Lung (tissue), 12 donors: Measurements from ENCODE around the gene PCDHGB3. TPM values are rescaled to one million over a fixed set of nuclear protein-coding genes. Genes with fewer than 3 reads are reported as not detected.
A peak's percentile ranks its signal among the peaks of the same experiment; 100 is the strongest.
"Not testable (repeated sequence)": the region's sequence is repeated elsewhere in the genome, so short reads cannot be mapped to it uniquely, and the experiment has no call there.

ENCODE experiments used
- ATAC-seq: fragments of 200-7000 bp; cut with Tn5 transposase; one replicate; pipeline ENCODE4 v1.9.1; 2020; ENCODE audit warnings: moderate number of reproducible peaks; ENCODE audit not compliant: insufficient read depth, low FRiP score
- DNase-seq, 3 donors: peaks; one replicate each; pipeline ENCODE4 v3.0.0-alpha.2; 2013 to 2017
- H3K27ac ChIP-seq, 2 donors: one replicate each; pipeline ENCODE4 v1.5.1; 2013; ENCODE audit warnings: mild to moderate bottlenecking in 2 of 2, moderate library complexity in 2 of 2, control low read depth in 1 of 2, inconsistent platforms in 1 of 2, low read depth in 1 of 2, low read length in 1 of 2
- H3K27me3 ChIP-seq, 3 donors: one replicate each; pipeline ENCODE4 v1.5.1; 2013; ENCODE audit warnings: low read length in 2 of 3; ENCODE audit not compliant: control insufficient read depth in 3 of 3, insufficient read depth in 3 of 3
- H3K36me3 ChIP-seq, 4 donors: one replicate each; pipeline ENCODE4 v1.5.1; 2013; ENCODE audit warnings: low read length in 4 of 4, mild to moderate bottlenecking in 1 of 4, moderate library complexity in 1 of 4; ENCODE audit not compliant: control insufficient read depth in 4 of 4, insufficient read depth in 4 of 4
- H3K4me1 ChIP-seq, 5 donors: one replicate each; pipeline ENCODE4 v1.5.1; 2013; ENCODE audit warnings: low read length in 5 of 5, mild to moderate bottlenecking in 2 of 5, moderate library complexity in 1 of 5; ENCODE audit not compliant: control insufficient read depth in 5 of 5, insufficient read depth in 5 of 5
- H3K4me3 ChIP-seq: one replicate; pipeline ENCODE4 v1.5.1; 2013; ENCODE audit warnings: mild to moderate bottlenecking, control low read depth, moderate library complexity
- H3K9ac ChIP-seq, 2 donors: one replicate each; pipeline ENCODE4 v1.5.1; 2013; ENCODE audit warnings: low read length in 2 of 2, control low read depth in 1 of 2; ENCODE audit not compliant: insufficient read depth in 1 of 2
- H3K9me3 ChIP-seq, 4 donors: one replicate each; pipeline ENCODE4 v1.5.1; 2013; ENCODE audit warnings: low read length in 3 of 4, mild to moderate bottlenecking in 1 of 4, moderate library complexity in 1 of 4; ENCODE audit not compliant: control insufficient read depth in 4 of 4, insufficient read depth in 3 of 4
- CTCF ChIP-seq: IDR thresholded peaks from 2 replicates; pipeline ENCODE4 v1.5.1; 2012; ENCODE audit warnings: mild to moderate bottlenecking; ENCODE audit errors: control extremely low read depth, extremely low read depth
- WGBS, 2 donors: extraction: QIAGEN DNeasy Blood & Tissue Kit; methylation state at CpG; one replicate each; pipeline ENCODE4 v1.1.7; 2013; 5-methylcytosine and 5-hydroxymethylcytosine counted together
- polyA plus RNA-seq, 2 donors: library from polyadenylated mRNA; stranded (reverse); fragments of 200-250 nt; gene quantifications; one replicate each; pipeline ENCODE4 v1.2.1, GENCODE V29; 2013
- total RNA-seq, 2 donors: library from RNA; depleted of rRNA in 1 of 2; stranded (reverse); fragments of >200 nt in 1 of 2; gene quantifications; one replicate each; pipeline ENCODE4 v1.2.1, GENCODE V29; 2014 to 2021
- donor health status: control.
- donor health status: control.
- donor health status: Bipolar disorder and iron deficiency.
- donor health status: healthy.
- donor health status: DM: yes; HTN: yes; CAD: no.

PCDHGB3 gene
- total and polyA plus RNA-seq, 4 donors, result 0.18 to 7.9 (median 1.7) TPM

GRCh38 chr5:141393267-141393666 is 23.2 kb downstream of the PCDHGB3 start:
- no peak overlapping the region for H3K4me3 ChIP-seq
- WGBS, 2 donors, result 34 to 35% methylated on average over 21 of the region's 21 CpGs
- no peak for ATAC-seq
- no peak overlapping the region for H3K9ac ChIP-seq
- peaks cover 3 to 44% (median 19%) of the 10 kb centered on the region in 4 donors for H3K9me3 ChIP-seq
- H3K36me3 ChIP-seq, result peaks cover 0 to 17% (median 0%) of the 10 kb centered on the region in 4 donors
- TF ChIP-seq CTCF, result no peak
- DNase-seq, result no peak
- no peak overlapping the region for H3K27ac ChIP-seq
- peaks cover 0 to 2% (median 0%) of the 10 kb centered on the region in 3 donors for H3K27me3 ChIP-seq
- no peaks in the 10 kb centered on the region for H3K4me1 ChIP-seq

DNA sequence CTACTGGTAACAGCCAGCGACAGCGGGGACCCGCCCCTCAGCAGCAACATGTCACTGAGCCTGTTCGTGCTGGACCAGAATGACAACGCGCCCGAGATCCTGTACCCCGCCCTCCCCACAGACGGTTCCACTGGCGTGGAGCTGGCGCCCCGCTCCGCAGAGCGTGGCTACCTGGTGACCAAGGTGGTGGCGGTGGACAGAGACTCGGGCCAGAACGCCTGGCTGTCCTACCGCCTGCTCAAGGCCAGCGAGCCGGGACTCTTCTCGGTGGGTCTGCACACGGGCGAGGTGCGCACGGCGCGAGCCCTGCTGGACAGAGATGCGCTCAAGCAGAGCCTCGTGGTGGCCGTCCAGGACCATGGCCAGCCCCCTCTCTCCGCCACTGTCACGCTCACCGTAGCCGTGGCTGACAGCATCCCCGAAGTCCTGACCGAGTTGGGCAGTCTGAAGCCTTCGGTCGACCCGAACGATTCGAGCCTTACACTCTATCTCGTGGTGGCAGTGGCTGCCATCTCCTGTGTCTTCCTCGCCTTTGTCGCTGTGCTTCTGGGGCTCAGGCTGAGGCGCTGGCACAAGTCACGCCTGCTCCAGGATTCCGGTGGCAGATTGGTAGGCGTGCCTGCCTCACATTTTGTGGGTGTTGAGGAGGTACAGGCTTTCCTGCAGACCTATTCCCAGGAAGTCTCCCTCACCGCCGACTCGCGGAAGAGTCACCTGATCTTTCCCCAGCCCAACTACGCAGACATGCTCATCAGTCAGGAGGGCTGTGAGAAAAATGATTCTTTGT is 24.6 kb downstream of the PCDHGB3 start:
- DNase-seq, H3K27ac ChIP-seq, H3K4me1 ChIP-seq, H3K4me3 ChIP-seq, H3K27me3 ChIP-seq, ATAC-seq, H3K9ac ChIP-seq: not testable (repeated sequence)
- WGBS, 2 donors, result 34 to 36% methylated on average over 41 to 45 of the region's 53 CpGs
- Histone ChIP-seq H3K9me3 (peaks cover 3 to 39% (median 17%) of the 10 kb centered on the region in 4 donors), H3K36me3 (peaks cover 0 to 16% (median 0%) of the 10 kb centered on the region in 4 donors)

DNA sequence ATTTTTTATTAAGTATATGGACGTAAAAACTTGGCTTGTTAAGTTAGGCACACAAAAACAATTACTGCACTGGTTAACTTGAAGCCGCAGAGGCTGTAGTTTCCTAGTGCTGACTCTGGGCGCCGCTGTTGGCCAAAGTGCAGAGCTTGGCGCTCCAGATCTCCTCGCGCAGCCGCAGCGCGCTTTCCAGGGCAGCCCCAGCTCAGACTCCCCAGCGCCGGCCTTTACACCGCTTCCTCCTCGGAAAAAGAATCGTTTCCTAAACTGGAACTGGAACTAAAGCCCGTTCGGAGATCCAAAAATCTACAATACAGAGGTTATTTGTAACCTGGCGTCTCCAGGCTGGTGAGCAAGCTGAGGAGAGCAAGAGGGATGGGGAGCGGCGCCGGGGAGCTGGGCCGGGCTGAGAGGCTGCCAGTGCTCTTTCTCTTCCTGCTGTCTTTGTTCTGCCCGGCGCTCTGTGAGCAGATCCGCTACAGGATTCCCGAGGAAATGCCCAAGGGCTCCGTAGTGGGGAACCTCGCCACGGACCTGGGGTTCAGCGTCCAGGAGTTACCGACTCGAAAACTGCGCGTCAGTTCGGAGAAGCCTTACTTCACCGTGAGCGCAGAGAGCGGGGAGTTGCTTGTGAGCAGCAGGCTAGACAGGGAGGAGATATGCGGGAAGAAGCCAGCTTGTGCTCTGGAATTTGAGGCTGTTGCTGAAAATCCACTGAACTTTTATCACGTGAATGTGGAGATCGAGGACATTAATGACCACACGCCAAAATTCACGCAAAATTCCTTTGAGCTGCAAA is 27.9 kb downstream of the PCDHGB3 start, which contains the start of gene PCDHGB5:
Gene PCDHGB5, plus strand, starts transcription at position 192 of the 796 bp plus-strand sequence. Its CDS starts 181 bp downstream, at position 373.
- not testable (repeated sequence) for H3K9ac ChIP-seq, H3K27me3 ChIP-seq, H3K36me3 ChIP-seq, H3K27ac ChIP-seq, H3K4me3 ChIP-seq, H3K4me1 ChIP-seq
- ATAC-seq, result peak; percentile 62
- peaks cover 3 to 38% (median 22%) of the 10 kb centered on the region in 4 donors for H3K9me3 ChIP-seq
- WGBS, 2 donors, result 5% methylated on average over 20 to 24 of the region's 43 CpGs
- peak; percentile 22 for TF ChIP-seq CTCF
- peak in 2 of 3 donors; percentile 31 to 44 for DNase-seq

DNA sequence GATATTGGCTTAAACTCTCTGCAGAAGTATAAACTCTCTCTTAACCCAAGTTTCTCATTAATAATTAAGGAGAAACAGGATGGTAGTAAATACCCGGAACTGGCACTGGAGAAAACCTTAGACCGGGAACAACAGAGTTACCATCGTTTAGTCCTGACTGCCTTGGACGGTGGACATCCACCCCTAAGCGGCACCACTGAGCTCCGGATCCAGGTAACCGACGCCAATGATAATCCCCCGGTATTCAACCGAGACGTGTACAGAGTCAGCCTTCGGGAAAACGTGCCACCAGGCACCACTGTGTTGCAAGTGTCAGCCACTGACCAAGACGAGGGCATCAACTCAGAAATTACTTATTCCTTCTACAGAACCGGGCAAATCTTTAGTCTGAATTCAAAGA is 28.6 kb downstream of the PCDHGB3 start:
- H3K9me3 ChIP-seq, result peaks cover 3 to 40% (median 24%) of the 10 kb centered on the region in 4 donors
- no peak overlapping the region for H3K4me3 ChIP-seq
- peaks cover 0 to 5% (median 0%) of the 10 kb centered on the region in 4 donors for H3K36me3 ChIP-seq
- no peaks in the 10 kb centered on the region for H3K27me3 ChIP-seq
- 23 to 30% methylated on average over 15 of the region's 15 CpGs for WGBS, 2 donors
- ATAC-seq (no peak), DNase-seq (no peak)
- H3K27ac ChIP-seq, result no peak overlapping the region
- H3K4me1 ChIP-seq, result peaks cover 0 to 3% (median 0%) of the 10 kb centered on the region in 5 donors
- no peak for TF ChIP-seq CTCF
- H3K9ac ChIP-seq, result no peak overlapping the region
